WTC11 (cell line): ENCODE data around the gene IL34. TPM values are rescaled to one million over a fixed set of nuclear protein-coding genes. Genes with fewer than 3 reads are reported as not detected.

Experiments used
- ATAC-seq: fragments of 200-7000 bp; cut with Tn5 transposase; 2 replicates; pipeline ENCODE4 v1.10.0; 2021; ENCODE audit warnings: mild to moderate bottlenecking, moderate library complexity
- CTCF ChIA-PET: fragments of 300-600 bp; sonication (Branson Sonifier 250); formaldehyde crosslinking; loops from one replicate; lab custom pipeline; 2021; ENCODE audit warnings: antibody characterized with exemption; lab: Charles Lee
- POLR2A ChIA-PET: fragments of 350-600 bp; sonication (Branson Sonifier 250); formaldehyde crosslinking; loops from one replicate; lab custom pipeline; 2021; ENCODE audit warnings: antibody characterized with exemption; lab: Charles Lee
- DNase-seq: peaks from one replicate; pipeline ENCODE4 v3.0.0; 2021; ENCODE audit warnings: low spot score
- H3K27ac Mint-ChIP-seq: 2 replicates; pipeline ENCODE4 v1.8.0; 2021; ENCODE audit warnings: mixed read lengths
- H3K27me3 Mint-ChIP-seq: 2 replicates; pipeline ENCODE4 v1.8.0; 2021; ENCODE audit warnings: low read depth, mild to moderate bottlenecking, moderate library complexity, mixed read lengths
- H3K36me3 Mint-ChIP-seq: 2 replicates; pipeline ENCODE4 v1.8.0; 2021; ENCODE audit warnings: mixed read lengths
- H3K4me1 Mint-ChIP-seq: 2 replicates; pipeline ENCODE4 v1.8.0; 2022; ENCODE audit warnings: mixed read lengths
- H3K4me3 Mint-ChIP-seq: 2 replicates; pipeline ENCODE4 v1.8.0; 2021; ENCODE audit warnings: mild to moderate bottlenecking, moderate library complexity, mixed read lengths
- H3K9me3 Mint-ChIP-seq: 2 replicates; pipeline ENCODE4 v1.8.0; 2021; ENCODE audit warnings: mixed read lengths
- AFF4 ChIP-seq: sonication (generic); formaldehyde crosslinking; IDR thresholded peaks from 2 replicates; pipeline ENCODE4 v1.8.1; 2023; ENCODE audit warnings: mild to moderate bottlenecking, missing genetic modification reagents, borderline replicate concordance
- CREM ChIP-seq: sonication (generic); formaldehyde crosslinking; IDR thresholded peaks from 2 replicates; pipeline ENCODE4 v1.8.1; 2022; ENCODE audit warnings: mild to moderate bottlenecking, missing genetic modification reagents, moderate library complexity
- ETV6 ChIP-seq: sonication (generic); formaldehyde crosslinking; IDR thresholded peaks from 2 replicates; pipeline ENCODE4 v1.8.1; 2022; ENCODE audit warnings: mild to moderate bottlenecking, missing genetic modification reagents
- FOXK1 ChIP-seq: sonication (generic); formaldehyde crosslinking; IDR thresholded peaks from 2 replicates; pipeline ENCODE4 v1.8.0; 2022; ENCODE audit warnings: mild to moderate bottlenecking, moderate library complexity, missing genetic modification reagents
- FOXP1 ChIP-seq: sonication (generic); formaldehyde crosslinking; IDR thresholded peaks from 2 replicates; pipeline ENCODE4 v1.8.0; 2022; ENCODE audit warnings: missing genetic modification reagents, mild to moderate bottlenecking, moderate library complexity, borderline replicate concordance
- OVOL2 ChIP-seq: fragments of 250-450 bp; sonication (Bioruptor Pico); IDR thresholded peaks from 2 replicates; pipeline ENCODE4 v1.9.0; 2021; ENCODE audit warnings: mild to moderate bottlenecking, borderline replicate concordance
- SOX15 ChIP-seq: fragments of 250-450 bp; sonication (Bioruptor Pico); IDR thresholded peaks from 2 replicates; pipeline ENCODE4 v1.9.0; 2021; ENCODE audit warnings: mild to moderate bottlenecking
- SP1 ChIP-seq: sonication (generic); formaldehyde crosslinking; conservative IDR thresholded peaks from 2 replicates; pipeline ENCODE4 v1.8.1; 2022; ENCODE audit warnings: missing genetic modification reagents
- TEAD1 ChIP-seq: sonication (generic); formaldehyde crosslinking; IDR thresholded peaks from 2 replicates; pipeline ENCODE4 v1.8.0; 2022; ENCODE audit warnings: mild to moderate bottlenecking, missing genetic modification reagents
- TEAD4 ChIP-seq: sonication (generic); formaldehyde crosslinking; IDR thresholded peaks from 2 replicates; pipeline ENCODE4 v1.8.0; 2022; ENCODE audit warnings: mild to moderate bottlenecking, missing genetic modification reagents
- USF2 ChIP-seq: sonication (generic); formaldehyde crosslinking; IDR thresholded peaks from 2 replicates; pipeline ENCODE4 v1.8.1; 2023; ENCODE audit warnings: mild to moderate bottlenecking, missing genetic modification reagents, moderate library complexity
- ZBTB21 ChIP-seq: sonication (generic); formaldehyde crosslinking; IDR thresholded peaks from 2 replicates; pipeline ENCODE4 v1.8.1; 2023; ENCODE audit warnings: mild to moderate bottlenecking, missing genetic modification reagents, borderline replicate concordance
- ZNF232 ChIP-seq: sonication (generic); formaldehyde crosslinking; IDR thresholded peaks from 2 replicates; pipeline ENCODE4 v1.8.0; 2022; ENCODE audit warnings: mild to moderate bottlenecking, missing genetic modification reagents
- ZNF671 ChIP-seq: fragments of 250-450 bp; sonication (Bioruptor Pico); IDR thresholded peaks from 2 replicates; pipeline ENCODE4 v1.8.0; 2021; ENCODE audit warnings: mild to moderate bottlenecking
- total RNA-seq: library from RNA; stranded (reverse); gene quantifications from 3 replicates; pipeline ENCODE4 v1.2.3, GENCODE V29; 2021
- TF ChIP-seq, protein P1 (sequence below): fragments of 250-450 bp; sonication (Bioruptor Pico); IDR thresholded peaks from 2 replicates; pipeline ENCODE4 v1.9.0; 2021; ENCODE audit warnings: mild to moderate bottlenecking
- TF ChIP-seq, protein P2 (sequence below): sonication (generic); formaldehyde crosslinking; IDR thresholded peaks from 2 replicates; pipeline ENCODE4 v1.8.0; 2022; ENCODE audit warnings: mild to moderate bottlenecking, missing genetic modification reagents
- TF ChIP-seq, protein P3 (sequence below): sonication (generic); formaldehyde crosslinking; IDR thresholded peaks from 2 replicates; pipeline ENCODE4 v1.8.1; 2023; ENCODE audit warnings: mild to moderate bottlenecking, missing genetic modification reagents
- TF ChIP-seq, protein P4 (sequence below): fragments of 250-450 bp; sonication (Bioruptor Pico); IDR thresholded peaks from 2 replicates; pipeline ENCODE4 v2.1.2; 2022; ENCODE audit warnings: mild to moderate bottlenecking, moderate library complexity

Gene IL34
- total RNA-seq, 1 experiment from 2014 or later, result 8.8 TPM

DNA sequence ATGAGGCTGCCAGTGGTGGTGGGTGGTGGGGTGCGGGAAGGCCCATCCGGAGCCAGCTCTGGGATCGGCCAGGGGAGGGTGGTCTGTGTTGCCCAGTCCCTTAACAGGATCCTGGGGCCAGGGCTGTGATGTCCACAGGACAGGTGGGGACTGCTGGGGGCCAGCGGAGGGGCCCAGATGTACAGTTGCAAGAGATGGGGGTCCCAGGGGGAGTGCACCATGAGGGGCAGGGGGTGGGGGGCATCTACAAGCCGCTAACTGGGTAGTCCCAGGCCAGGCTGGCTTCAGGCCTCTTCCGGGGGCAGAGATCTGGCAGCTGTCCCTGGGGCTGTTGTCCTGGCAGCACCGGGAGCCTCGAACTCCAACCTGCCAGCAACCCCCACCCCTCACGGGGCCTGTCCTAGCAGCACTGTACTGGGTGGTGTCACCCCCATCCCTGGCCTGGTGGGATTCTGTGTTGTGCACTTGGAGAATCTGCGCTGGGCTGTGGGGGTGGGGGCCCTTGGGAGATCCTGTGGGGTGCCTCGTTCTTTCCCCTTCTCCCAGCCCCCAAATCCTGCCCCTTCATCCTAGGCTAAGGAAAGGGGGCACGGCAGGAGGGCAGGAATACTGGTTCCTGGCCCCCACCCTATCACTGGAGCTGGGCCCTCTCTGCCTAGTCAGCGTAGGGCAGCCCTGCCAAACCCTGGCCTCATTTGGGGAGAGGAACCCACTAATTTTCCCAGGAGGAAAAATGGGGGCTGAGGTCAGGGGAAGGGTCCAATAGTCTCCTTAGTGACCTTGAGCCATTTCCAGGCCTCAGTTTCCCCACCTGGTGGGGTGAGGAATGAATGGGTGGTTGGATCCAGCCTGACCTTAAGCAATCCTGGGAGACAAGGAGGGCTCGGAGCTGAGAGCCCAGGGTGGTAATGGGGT lies 38.0 kb downstream of the IL34 start:
- H3K9me3 Mint-ChIP-seq, result no peaks in the 10 kb centered on the region
- CTCF ChIA-PET, result interaction anchor here (0.6 to 9.8 kb wide), 5 partner anchors 11 to 86 kb away, joined by 3 to 142 read pairs (median 4); no protein-coding TSS in a partner anchor
- no peaks in the 10 kb centered on the region for H3K27me3 Mint-ChIP-seq
- TF ChIP-seq, protein P1, sequence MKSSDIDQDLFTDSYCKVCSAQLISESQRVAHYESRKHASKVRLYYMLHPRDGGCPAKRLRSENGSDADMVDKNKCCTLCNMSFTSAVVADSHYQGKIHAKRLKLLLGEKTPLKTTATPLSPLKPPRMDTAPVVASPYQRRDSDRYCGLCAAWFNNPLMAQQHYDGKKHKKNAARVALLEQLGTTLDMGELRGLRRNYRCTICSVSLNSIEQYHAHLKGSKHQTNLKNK (CRISPR knock-in tag), result no peak
- no peak for TF ChIP-seq ZBTB21 (CRISPR knock-in tag)
- no peak for TF ChIP-seq SOX15 (CRISPR knock-in tag)
- no peak for TF ChIP-seq SP1
- no peak for TF ChIP-seq OVOL2 (CRISPR knock-in tag)
- no peak for TF ChIP-seq ZNF232 (CRISPR knock-in tag)
- no peak for TF ChIP-seq TEAD4 (CRISPR knock-in tag)
- TF ChIP-seq CREM (CRISPR knock-in tag), result no peak
- TF ChIP-seq ZNF671 (CRISPR knock-in tag), result no peak
- TF ChIP-seq, protein P2, sequence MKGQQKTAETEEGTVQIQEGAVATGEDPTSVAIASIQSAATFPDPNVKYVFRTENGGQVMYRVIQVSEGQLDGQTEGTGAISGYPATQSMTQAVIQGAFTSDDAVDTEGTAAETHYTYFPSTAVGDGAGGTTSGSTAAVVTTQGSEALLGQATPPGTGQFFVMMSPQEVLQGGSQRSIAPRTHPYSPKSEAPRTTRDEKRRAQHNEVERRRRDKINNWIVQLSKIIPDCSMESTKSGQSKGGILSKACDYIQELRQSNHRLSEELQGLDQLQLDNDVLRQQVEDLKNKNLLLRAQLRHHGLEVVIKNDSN (CRISPR knock-in tag), result no peak
- no peak for TF ChIP-seq TEAD1 (CRISPR knock-in tag)
- TF ChIP-seq FOXP1, result no peak
- no peak for TF ChIP-seq ETV6 (CRISPR knock-in tag)
- no peak for TF ChIP-seq AFF4 (CRISPR knock-in tag)
- TF ChIP-seq, protein P3, sequence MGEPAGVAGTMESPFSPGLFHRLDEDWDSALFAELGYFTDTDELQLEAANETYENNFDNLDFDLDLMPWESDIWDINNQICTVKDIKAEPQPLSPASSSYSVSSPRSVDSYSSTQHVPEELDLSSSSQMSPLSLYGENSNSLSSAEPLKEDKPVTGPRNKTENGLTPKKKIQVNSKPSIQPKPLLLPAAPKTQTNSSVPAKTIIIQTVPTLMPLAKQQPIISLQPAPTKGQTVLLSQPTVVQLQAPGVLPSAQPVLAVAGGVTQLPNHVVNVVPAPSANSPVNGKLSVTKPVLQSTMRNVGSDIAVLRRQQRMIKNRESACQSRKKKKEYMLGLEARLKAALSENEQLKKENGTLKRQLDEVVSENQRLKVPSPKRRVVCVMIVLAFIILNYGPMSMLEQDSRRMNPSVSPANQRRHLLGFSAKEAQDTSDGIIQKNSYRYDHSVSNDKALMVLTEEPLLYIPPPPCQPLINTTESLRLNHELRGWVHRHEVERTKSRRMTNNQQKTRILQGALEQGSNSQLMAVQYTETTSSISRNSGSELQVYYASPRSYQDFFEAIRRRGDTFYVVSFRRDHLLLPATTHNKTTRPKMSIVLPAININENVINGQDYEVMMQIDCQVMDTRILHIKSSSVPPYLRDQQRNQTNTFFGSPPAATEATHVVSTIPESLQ (CRISPR knock-in tag), result no peak
- TF ChIP-seq FOXK1, result no peak
- TF ChIP-seq, protein P4, sequence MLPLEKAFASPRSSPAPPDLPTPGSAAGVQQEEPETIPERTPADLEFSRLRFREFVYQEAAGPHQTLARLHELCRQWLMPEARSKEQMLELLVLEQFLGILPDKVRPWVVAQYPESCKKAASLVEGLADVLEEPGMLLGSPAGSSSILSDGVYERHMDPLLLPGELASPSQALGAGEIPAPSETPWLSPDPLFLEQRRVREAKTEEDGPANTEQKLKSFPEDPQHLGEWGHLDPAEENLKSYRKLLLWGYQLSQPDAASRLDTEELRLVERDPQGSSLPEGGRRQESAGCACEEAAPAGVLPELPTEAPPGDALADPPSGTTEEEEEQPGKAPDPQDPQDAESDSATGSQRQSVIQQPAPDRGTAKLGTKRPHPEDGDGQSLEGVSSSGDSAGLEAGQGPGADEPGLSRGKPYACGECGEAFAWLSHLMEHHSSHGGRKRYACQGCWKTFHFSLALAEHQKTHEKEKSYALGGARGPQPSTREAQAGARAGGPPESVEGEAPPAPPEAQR (CRISPR knock-in tag), result no peak
- no peak for TF ChIP-seq USF2 (CRISPR knock-in tag)
- H3K4me3 Mint-ChIP-seq, result peak overlapping the region; percentile 64
- peaks cover 26% of the 10 kb centered on the region for H3K4me1 Mint-ChIP-seq
- POLR2A ChIA-PET, result no interaction called here
- no peak overlapping the region for H3K27ac Mint-ChIP-seq
- H3K36me3 Mint-ChIP-seq, result no peaks in the 10 kb centered on the region
- DNase-seq (no peak), ATAC-seq (no peak)
